COLO829 (cell line): Measurements from ENCODE around the gene MYCBP2.
A peak's percentile ranks its signal among the peaks of the same experiment; 100 is the strongest.
"Not testable (repeated sequence)": the region's sequence is repeated elsewhere in the genome, so short reads cannot be mapped to it uniquely, and the experiment has no call there.

Source experiments
- DNase-seq: peaks from one replicate; pipeline ENCODE4 v3.0.0; 2012; ENCODE audit warnings: low spot score

The MYCBP2 gene, protein sequence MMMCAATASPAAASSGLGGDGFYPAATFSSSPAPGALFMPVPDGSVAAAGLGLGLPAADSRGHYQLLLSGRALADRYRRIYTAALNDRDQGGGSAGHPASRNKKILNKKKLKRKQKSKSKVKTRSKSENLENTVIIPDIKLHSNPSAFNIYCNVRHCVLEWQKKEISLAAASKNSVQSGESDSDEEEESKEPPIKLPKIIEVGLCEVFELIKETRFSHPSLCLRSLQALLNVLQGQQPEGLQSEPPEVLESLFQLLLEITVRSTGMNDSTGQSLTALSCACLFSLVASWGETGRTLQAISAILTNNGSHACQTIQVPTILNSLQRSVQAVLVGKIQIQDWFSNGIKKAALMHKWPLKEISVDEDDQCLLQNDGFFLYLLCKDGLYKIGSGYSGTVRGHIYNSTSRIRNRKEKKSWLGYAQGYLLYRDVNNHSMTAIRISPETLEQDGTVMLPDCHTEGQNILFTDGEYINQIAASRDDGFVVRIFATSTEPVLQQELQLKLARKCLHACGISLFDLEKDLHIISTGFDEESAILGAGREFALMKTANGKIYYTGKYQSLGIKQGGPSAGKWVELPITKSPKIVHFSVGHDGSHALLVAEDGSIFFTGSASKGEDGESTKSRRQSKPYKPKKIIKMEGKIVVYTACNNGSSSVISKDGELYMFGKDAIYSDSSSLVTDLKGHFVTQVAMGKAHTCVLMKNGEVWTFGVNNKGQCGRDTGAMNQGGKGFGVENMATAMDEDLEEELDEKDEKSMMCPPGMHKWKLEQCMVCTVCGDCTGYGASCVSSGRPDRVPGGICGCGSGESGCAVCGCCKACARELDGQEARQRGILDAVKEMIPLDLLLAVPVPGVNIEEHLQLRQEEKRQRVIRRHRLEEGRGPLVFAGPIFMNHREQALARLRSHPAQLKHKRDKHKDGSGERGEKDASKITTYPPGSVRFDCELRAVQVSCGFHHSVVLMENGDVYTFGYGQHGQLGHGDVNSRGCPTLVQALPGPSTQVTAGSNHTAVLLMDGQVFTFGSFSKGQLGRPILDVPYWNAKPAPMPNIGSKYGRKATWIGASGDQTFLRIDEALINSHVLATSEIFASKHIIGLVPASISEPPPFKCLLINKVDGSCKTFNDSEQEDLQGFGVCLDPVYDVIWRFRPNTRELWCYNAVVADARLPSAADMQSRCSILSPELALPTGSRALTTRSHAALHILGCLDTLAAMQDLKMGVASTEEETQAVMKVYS (N-terminal part only)

DNA sequence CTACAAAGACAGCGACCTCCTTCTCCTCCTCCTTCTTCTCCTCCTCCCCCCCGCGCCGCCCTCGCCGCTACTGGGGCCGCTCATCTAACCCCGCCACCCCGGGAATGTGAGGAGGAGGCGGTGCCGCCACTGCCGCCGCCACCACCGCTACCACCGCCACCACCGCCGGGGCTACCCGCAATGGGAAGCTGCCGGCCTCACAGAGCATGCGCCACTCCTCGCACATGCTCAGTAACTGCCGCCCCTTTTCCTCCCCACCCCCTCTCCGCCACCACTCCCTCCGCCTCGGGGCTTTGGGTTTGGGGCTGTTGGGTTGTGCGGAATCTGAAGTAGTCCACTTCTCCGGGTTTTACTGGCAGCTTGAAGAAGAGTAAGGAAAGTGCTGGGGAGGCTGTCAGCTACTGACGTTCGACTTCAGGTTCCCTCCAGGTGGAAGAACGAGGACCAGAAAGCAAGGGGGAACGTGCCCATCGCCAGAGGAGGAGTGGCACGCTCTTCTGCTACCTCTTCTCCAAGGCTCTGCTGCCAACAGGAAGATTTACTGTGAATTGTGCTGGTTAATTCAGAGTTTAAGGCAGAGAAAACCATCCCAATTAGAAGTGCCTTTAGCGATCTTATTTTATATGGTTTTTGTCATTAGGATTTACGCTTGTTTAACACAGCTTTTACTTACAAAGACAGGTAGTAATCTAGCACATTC, at the start of gene MYCBP2:
MYCBP2 (minus strand) TSS at position 190 of the 700 bp plus-strand sequence. CDS start 319 bp downstream, outside the sequence.
- peak; percentile 93 for DNase-seq

DNA sequence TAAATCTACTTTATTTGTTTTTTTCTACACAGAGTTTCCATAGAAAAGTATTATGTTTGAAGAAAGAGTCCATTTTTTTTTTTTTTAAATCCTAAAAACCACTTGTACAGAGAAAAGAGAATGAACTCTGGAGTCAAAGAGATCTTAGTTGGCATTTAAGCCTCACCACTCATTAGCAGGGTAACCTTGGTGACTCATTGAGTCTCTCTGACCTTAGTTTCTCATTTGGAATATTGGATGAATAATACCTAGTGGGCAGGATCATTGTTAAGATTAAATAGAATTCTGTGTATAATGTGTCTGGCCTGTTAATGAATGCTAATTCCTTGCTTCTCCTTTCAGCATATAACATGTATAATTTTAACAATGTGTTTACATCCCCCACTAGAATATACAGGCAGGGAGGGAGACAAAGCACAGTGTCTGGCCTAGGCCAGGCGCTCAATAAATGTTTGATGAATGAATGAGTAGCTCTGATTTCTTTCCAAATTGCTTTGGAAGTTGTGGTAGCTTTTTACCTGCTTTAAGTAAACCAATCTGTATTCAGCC, 48.7 kb upstream of the MYCBP2 start:
- DNase-seq = peak; percentile 19

GRCh38 chr13:77374786-77375185, 47.9 kb upstream of the MYCBP2 start:
- no peak for DNase-seq

DNA sequence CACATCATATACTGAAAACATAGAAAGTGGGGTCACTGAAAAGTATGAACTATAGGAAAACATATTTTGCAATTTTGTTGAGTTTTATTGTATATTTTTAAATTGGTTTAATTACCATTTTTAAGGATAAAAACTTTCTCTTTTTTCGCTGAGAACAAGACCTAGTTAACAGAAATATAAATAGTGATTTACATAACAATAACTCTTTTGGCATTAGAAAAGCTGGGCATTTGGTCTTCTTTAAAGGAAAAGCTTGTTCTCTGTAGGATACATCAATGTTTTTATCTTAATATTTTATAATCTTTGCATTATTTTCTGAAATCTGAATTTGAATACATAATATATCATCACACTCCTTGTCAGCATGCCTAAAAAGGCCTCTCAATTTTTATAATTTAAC, 47.4 kb upstream of the MYCBP2 start:
- no peak for DNase-seq

- DNase-seq = no peak
These were observed 46.6 kb upstream of the MYCBP2 start for GRCh38 chr13:77373502-77373901.

GRCh38 chr13:77372275-77372674, 45.4 kb upstream of the MYCBP2 start:
- no peak for DNase-seq

GRCh38 chr13:77370888-77371287, 44.0 kb upstream of the MYCBP2 start:
- DNase-seq = no peak

DNA sequence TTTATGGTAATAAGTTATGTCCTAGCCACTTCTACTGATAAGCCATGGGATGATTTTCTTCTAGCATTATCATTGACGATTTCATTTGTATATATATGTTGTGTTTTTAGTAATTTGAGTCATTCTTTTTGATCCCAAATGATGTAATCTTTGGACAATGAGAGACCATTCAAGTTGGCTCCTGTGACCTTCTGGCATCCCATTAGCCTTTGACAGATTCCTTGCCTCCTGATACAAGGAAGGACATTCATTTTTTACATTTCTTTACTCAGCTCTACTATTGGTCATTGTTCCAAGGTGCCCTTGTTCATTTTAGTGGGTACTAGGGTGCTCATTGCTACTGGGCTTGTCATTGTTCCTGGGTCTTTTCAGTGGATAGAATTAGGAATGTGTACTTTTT, 35.3 kb upstream of the MYCBP2 start:
- peak; percentile 61 for DNase-seq

DNA sequence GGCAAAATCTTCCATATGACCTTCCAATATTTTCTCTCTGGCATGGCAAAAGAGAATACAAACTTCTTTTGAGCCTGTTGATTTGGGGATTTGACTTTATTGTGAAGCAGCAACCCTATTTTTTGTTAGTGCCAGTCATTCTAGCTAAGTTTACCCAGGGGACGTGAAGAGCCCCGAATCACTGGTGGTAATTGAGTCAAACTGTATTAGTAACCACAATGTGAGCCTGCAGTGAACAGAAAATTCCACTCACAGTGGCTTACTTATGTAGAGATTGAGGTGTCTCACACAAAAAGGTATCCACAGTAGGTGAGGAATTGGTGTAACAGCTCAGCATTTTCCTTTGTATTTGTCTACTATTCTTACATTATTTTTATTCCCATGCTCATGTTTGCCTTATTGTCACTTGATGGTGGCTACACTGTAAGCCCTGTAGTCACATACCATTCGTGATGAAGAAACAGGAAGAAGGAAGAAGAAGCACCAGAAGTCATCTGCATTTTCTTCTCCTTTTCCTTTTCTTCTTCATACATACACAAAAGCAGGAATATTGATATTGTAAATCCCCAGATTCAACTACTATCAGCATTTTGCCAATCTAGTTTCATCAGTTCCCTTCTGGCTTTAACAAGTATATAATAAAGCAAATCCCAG, 33.3 kb upstream of the MYCBP2 start:
- no peak for DNase-seq

DNA sequence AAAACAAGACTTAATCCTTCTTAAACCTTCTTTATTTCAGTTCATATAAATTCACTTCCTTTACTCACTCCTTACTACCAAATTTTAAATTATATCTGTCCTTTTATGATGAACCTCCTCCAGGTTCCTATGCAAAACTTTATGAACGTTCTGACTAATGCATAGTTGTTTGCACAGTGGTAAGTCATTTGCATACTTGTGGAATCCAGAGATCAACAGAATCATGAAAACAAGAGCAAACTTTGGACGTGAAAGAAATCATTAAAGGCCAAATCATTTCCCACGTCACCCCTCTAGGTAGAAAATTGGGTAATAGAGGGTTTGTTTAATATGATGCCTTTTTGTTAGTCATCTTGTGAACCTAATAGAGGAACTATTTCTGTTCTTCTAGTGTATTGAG, 32.3 kb upstream of the MYCBP2 start:
- no peak for DNase-seq

- no peak for DNase-seq
These were observed 31.1 kb upstream of the MYCBP2 start for GRCh38 chr13:77358001-77358400.

DNA sequence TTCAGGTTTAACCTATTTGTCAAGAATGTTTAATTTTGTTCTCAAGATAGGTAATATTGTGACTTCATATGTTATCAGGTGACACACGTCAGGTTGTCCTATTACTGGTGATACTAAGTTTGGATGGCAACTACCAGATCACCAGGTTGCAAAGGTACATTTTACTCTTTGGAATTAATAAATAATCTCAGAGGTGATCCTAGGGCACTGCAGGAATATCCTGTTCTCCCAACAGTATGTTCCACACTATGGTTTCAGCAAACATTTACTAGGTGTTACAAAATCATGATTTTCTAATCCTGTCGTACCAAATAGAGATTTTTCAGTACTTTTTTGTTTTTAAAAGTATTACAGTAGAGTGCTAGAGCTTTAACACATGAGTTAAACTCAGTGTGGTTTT, 29.3 kb upstream of the MYCBP2 start:
- DNase-seq = no peak

- no peak for DNase-seq
These were observed 27.1 kb upstream of the MYCBP2 start for GRCh38 chr13:77353995-77354394.

GRCh38 chr13:77351315-77351714, 24.4 kb upstream of the MYCBP2 start:
- no peak for DNase-seq

- no peak for DNase-seq
These were observed 23.9 kb upstream of the MYCBP2 start for GRCh38 chr13:77350811-77351210.

GRCh38 chr13:77349365-77349764, 22.5 kb upstream of the MYCBP2 start:
- DNase-seq = no peak

DNA sequence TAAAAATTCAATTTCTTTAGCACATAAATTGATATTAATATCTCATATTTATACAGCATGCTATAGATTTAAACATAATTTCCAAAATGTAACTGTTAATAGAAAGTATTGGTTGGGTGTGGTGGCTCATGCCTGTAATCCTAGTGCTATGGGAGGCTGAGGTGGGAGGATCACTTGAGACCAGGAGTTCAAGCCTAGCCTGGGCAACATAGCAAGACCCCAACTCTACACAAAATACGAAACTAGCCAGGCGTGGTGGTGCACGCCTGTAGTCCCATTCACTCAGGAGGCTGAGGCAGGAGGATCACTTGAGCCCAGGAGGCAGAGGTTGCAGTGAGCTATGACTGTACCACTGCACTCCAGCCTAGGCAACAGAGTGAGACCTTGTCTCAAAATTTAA, 20.5 kb upstream of the MYCBP2 start:
- DNase-seq = not testable (repeated sequence)

- DNase-seq = no peak
These were observed 18.4 kb upstream of the MYCBP2 start for GRCh38 chr13:77345150-77345780.

DNA sequence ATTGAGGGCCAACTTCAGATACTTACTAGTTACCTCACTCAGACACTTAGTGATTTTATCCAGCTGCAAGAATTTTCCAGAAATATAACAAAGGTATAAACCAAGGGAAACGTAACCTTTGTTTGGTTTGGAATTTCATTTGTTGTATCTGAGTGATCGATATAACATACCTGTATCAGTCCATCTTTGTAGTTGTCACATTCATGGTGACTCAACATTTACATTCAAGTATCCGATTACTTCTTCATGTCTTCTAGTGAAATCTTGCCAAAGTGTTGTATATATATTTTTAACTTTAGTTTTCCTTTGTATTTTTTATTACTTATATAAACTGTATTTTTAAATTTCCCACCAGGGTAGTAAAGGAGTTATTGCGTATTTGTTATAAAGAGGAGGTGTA, 16.9 kb upstream of the MYCBP2 start:
- DNase-seq = no peak

- DNase-seq = no peak
These were observed 12.5 kb upstream of the MYCBP2 start for GRCh38 chr13:77339408-77339807.
